Measurements from ENCODE around the gene APBA3.

APBA3 gene

GRCh38 chr19:3716147-3716668 is 45.3 kb downstream of the APBA3 start:
- Mint-ChIP-seq H3K36me3 (no peaks in the 10 kb centered on the region), H3K4me1 (peaks cover 12% of the 10 kb centered on the region), H3K27ac (no peak overlapping the region), H3K9me3 (no peaks in the 10 kb centered on the region), H3K4me3 (no peak overlapping the region), H3K27me3 (peaks cover 47% of the 10 kb centered on the region)
- CTCF ChIA-PET = interaction anchor here (0.6 to 1.0 kb wide), 2 partner anchors 132 kb away, joined by 3 read pairs; no protein-coding TSS in a partner anchor
- no peak for DNase-seq

- Mint-ChIP-seq H3K9me3 (no peaks in the 10 kb centered on the region), H3K4me3 (no peak overlapping the region), H3K27ac (no peak overlapping the region), H3K36me3 (no peaks in the 10 kb centered on the region), H3K4me1 (peaks cover 4% of the 10 kb centered on the region), H3K27me3 (peaks cover 44% of the 10 kb centered on the region)
- DNase-seq = no peak
- CTCF ChIA-PET = no interaction called here
These were observed 48.6 kb downstream of the APBA3 start for GRCh38 chr19:3712663-3713611.

- Mint-ChIP-seq H3K4me1 (peaks cover 4% of the 10 kb centered on the region), H3K27ac (no peak overlapping the region), H3K36me3 (no peaks in the 10 kb centered on the region), H3K9me3 (no peaks in the 10 kb centered on the region), H3K27me3 (peaks cover 58% of the 10 kb centered on the region), H3K4me3 (no peak overlapping the region)
- DNase-seq = no peak
- CTCF ChIA-PET = interaction anchor here (0.9 to 1.3 kb wide), 2 partner anchors 8 to 48 kb away, joined by 3 read pairs; no protein-coding TSS in a partner anchor
These were observed 51.2 kb downstream of the APBA3 start for GRCh38 chr19:3710265-3710812.

- no peaks in the 10 kb centered on the region for H3K36me3 Mint-ChIP-seq
- CTCF ChIA-PET = interaction anchor here (0.7 to 4.5 kb wide), 8 partner anchors 9 to 113 kb away, joined by 3 to 21 read pairs (median 4); no protein-coding TSS in a partner anchor
- H3K4me1 Mint-ChIP-seq = peaks cover 4% of the 10 kb centered on the region
- H3K27me3 Mint-ChIP-seq = peaks cover 63% of the 10 kb centered on the region
- no peak within 1 kb of the TSS for H3K27ac Mint-ChIP-seq
- no peaks in the 10 kb centered on the region for H3K9me3 Mint-ChIP-seq
- no peak within 1 kb of the TSS for H3K4me3 Mint-ChIP-seq
- no peak for DNase-seq
These were observed 53.1 kb downstream of the APBA3 start, which contains the start of gene TJP3 for GRCh38 chr19:3708207-3708931. TJP3 (plus strand) TSS chr19:3708384; CDS start chr19:3728433, 20,049 bp downstream.

GRCh38 chr19:3707868-3708206 is 53.7 kb downstream of the APBA3 start:
- CTCF ChIA-PET = interaction anchor here (0.7 to 4.5 kb wide), 6 partner anchors 8 to 46 kb away, joined by 3 to 21 read pairs (median 5); no protein-coding TSS in a partner anchor

GRCh38 chr19:3701200-3701599 is 60.3 kb downstream of the APBA3 start:
- no peak for DNase-seq
- Mint-ChIP-seq H3K27ac (no peak overlapping the region), H3K9me3 (no peaks in the 10 kb centered on the region), H3K4me3 (peak overlapping the region; percentile 59), H3K4me1 (peaks cover 19% of the 10 kb centered on the region), H3K36me3 (peaks cover 2% of the 10 kb centered on the region), H3K27me3 (peaks cover 17% of the 10 kb centered on the region)
- CTCF ChIA-PET = interaction anchor here (0.6 to 3.2 kb wide), 2 partner anchors 11 to 34 kb away, joined by 3 to 16 read pairs; no protein-coding TSS in a partner anchor

More at GRCh38 chr19:3707868-3708206, 53.7 kb downstream of the APBA3 start:
- no peak for DNase-seq
- Mint-ChIP-seq H3K4me3 (no peak overlapping the region), H3K36me3 (no peaks in the 10 kb centered on the region), H3K4me1 (peaks cover under 1% of the 10 kb centered on the region), H3K9me3 (no peaks in the 10 kb centered on the region), H3K27me3 (peaks cover 61% of the 10 kb centered on the region), H3K27ac (no peak overlapping the region)

Data from activated naive CD4-positive, alpha-beta T cell treated with anti-CD3 and anti-CD28 coated beads, Interleukin-2, amount 10 ng/mL, durations not matched to agents 7 days and 5 days (primary cell).